Kidney (tissue), 14 donors: ENCODE data around the gene SNAP47. TPM values are rescaled to one million over a fixed set of nuclear protein-coding genes. Genes with fewer than 3 reads are reported as not detected.

Experiments used
- DNase-seq, 5 donors: peaks; one replicate each; pipeline ENCODE4 v3.0.0-alpha.2; 2013 to 2020
- FAIRE-seq: peaks from 2 replicates; lab custom pipeline; 2012; peaks lifted over from hg19 to GRCh38; lab: Jason Lieb, UNC
- H3K27ac ChIP-seq, 2 donors: one replicate each; pipeline ENCODE4 v1.7.0; 2013; ENCODE audit warnings: low read depth in 2 of 2, low read length in 2 of 2, inconsistent platforms in 1 of 2
- H3K27me3 ChIP-seq: one replicate; pipeline ENCODE4 v1.7.1; 2013; ENCODE audit warnings: low read length, inconsistent platforms; ENCODE audit not compliant: control insufficient read depth, insufficient read depth
- H3K36me3 ChIP-seq, 3 donors: one replicate each; pipeline versions ENCODE4 v1.7.0 to v1.7.1; 2013; ENCODE audit warnings: low read length in 3 of 3, control low read depth in 1 of 3, inconsistent platforms in 1 of 3; ENCODE audit not compliant: insufficient read depth in 3 of 3, control insufficient read depth in 2 of 3
- H3K4me1 ChIP-seq, 3 donors: one replicate each; pipeline versions ENCODE4 v1.7.0 to v1.7.1; 2013; ENCODE audit warnings: low read length in 3 of 3, inconsistent platforms in 1 of 3, low read depth in 1 of 3; ENCODE audit not compliant: control insufficient read depth in 2 of 3, insufficient read depth in 2 of 3
- H3K4me3 ChIP-seq, 3 donors: one replicate each; pipeline versions ENCODE4 v1.7.0 to v1.8.1; 2013; ENCODE audit warnings: low read length in 3 of 3, control low read depth in 1 of 3, inconsistent platforms in 1 of 3
- H3K9ac ChIP-seq, 3 donors: one replicate each; pipeline versions ENCODE4 v1.7.0 to v1.7.1; 2013; ENCODE audit warnings: low read length in 3 of 3, control low read depth in 1 of 3, inconsistent platforms in 1 of 3
- H3K9me3 ChIP-seq, 3 donors: one replicate each; pipeline versions ENCODE4 v1.7.0 to v1.7.1; 2013; ENCODE audit warnings: low read length in 3 of 3, control low read depth in 1 of 3, inconsistent platforms in 1 of 3; ENCODE audit not compliant: control insufficient read depth in 2 of 3, insufficient read depth in 1 of 3
- intact Hi-C: fragments of 100-400 bp; cut with DNase I; formaldehyde crosslinking; loops from one replicate; pipeline ENCODE4 v1.11.1; 2022
- polyA plus RNA-seq: library from polyadenylated mRNA; stranded (reverse); fragments of 350-450 nt; fragmentation: Illumina TruSeq; extraction: RNeasy Lipid Tissue Mini Kit (QIAGEN cat#74804); gene quantifications from one replicate; pipeline ENCODE4 v1.2.3, GENCODE V29; 2014; ENCODE audit warnings: low read depth, low replicate concordance; ENCODE audit not compliant: insufficient read depth
- total RNA-seq: library from RNA; stranded (reverse); fragmentation: NEBNext Ultra II Directional; extraction: Animal tissue kit (Norgen Biotek cat#: 25700); gene quantifications from one replicate; pipeline ENCODE4 v1.2.1, GENCODE V29; 2021
- TF ChIP-seq, protein P1 (sequence below): IDR thresholded peaks from 3 replicates; pipeline ENCODE4 v1.5.1; 2012; ENCODE audit warnings: mild to moderate bottlenecking, moderate library complexity, borderline replicate concordance; ENCODE audit not compliant: insufficient read depth; ENCODE audit errors: extremely low read depth
- donor health status: control.
- donor health status: control.
- donor health status: control.
- donor health status: control.
- donor health status: control.
- donor health status: DM: yes; HTN: yes; CAD: no.
- donor health status: Normal renal cell carcinoma (clear cell type).

SNAP47 gene
- total and polyA plus RNA-seq, 2 donors from 2014 or later: 31.6 to 32.4 TPM

DNA sequence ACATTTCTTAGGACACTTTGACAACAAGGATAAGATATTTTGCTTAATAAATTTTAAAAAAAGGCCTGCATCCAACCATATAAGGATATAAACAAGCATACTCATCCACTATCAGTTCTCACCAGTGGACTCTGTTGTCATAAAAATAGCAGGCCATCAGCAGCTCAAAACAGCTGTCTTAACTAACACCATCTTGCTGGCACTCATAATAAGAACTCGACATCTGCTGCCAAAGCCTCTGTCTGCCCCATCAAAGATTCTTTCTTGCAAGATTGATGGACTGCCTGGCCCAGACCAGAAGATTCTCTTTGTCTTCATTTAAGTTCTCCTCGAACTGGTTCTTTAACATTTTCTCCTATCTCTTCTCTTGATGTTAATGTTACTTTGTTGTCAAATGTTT is 10.2 kb upstream of the SNAP47 start:
- DNase-seq: no peak

DNA sequence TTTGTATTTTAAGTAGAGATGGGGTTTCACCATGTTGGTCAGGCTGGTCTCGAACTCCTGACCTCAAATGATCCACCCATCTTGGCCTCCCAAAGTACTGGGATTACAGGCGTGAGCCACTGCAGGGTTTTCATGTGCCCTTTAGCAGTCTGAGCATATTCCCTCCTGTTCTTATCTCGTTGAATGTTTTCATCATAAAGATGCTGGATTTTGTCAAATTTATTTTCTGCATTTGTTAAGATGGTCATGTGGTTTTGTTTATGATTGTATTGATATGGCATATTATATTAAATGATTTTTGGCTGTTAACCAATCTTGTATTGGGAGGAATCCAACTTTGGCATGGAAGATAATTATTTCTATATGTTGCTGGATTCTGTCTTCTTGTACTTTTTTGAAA is 8.9 kb upstream of the SNAP47 start:
- intact Hi-C loops: no loop called here
- no peak for FAIRE-seq
- TF ChIP-seq, protein P1, sequence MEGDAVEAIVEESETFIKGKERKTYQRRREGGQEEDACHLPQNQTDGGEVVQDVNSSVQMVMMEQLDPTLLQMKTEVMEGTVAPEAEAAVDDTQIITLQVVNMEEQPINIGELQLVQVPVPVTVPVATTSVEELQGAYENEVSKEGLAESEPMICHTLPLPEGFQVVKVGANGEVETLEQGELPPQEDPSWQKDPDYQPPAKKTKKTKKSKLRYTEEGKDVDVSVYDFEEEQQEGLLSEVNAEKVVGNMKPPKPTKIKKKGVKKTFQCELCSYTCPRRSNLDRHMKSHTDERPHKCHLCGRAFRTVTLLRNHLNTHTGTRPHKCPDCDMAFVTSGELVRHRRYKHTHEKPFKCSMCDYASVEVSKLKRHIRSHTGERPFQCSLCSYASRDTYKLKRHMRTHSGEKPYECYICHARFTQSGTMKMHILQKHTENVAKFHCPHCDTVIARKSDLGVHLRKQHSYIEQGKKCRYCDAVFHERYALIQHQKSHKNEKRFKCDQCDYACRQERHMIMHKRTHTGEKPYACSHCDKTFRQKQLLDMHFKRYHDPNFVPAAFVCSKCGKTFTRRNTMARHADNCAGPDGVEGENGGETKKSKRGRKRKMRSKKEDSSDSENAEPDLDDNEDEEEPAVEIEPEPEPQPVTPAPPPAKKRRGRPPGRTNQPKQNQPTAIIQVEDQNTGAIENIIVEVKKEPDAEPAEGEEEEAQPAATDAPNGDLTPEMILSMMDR: no peak

More for the DNA sequence above, 10.2 kb upstream of the SNAP47 start:
- FAIRE-seq: no peak
- H3K27me3 ChIP-seq: no peaks in the 10 kb centered on the region
- H3K9me3 ChIP-seq: peaks cover 0 to 10% (median 2%) of the 10 kb centered on the region in 3 donors
- H3K4me3 ChIP-seq: no peak overlapping the region
- H3K27ac ChIP-seq: no peak overlapping the region
- peaks cover 0 to 15% (median 0%) of the 10 kb centered on the region in 3 donors for H3K4me1 ChIP-seq
- intact Hi-C loops: no loop called here
- TF ChIP-seq, protein P1: no peak
- H3K36me3 ChIP-seq: no peaks in the 10 kb centered on the region
- H3K9ac ChIP-seq: no peak overlapping the region

DNA sequence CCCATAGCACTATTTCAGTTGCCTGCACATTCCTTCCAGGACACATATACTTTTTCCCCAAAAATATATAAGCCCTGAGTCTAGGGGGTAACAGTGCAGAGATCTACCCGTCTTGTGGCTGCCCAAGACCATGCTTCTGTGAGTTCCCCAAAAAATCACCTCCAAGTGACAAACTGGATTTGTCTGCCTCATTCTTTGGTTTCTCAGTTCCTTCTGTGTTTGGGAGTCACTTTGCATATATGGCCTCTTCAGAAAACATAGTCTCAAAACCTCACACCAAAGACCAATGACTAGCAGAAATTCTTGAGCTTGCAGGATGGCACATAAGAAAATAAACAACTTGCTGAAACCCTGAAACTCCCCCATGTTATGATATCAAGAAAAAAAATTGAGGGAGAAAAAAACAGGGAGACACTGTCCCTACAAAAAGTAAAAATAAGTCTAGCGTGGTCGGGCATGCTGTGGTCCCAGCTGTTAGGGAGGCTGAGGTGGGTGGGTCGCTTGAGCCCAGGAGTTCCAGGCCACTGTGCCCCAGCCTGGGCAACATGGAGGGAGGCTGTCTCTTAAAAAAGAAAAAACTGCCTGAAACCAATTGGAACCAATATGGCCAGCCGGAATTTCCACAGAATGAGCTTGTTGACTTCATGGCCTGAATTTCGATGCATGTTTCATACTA is 8.2 kb upstream of the SNAP47 start:
- H3K4me3 ChIP-seq: no peak overlapping the region
- H3K36me3 ChIP-seq: no peaks in the 10 kb centered on the region
- no peaks in the 10 kb centered on the region for H3K9me3 ChIP-seq
- peaks cover 0 to 22% (median 0%) of the 10 kb centered on the region in 3 donors for H3K4me1 ChIP-seq
- DNase-seq (no peak), FAIRE-seq (no peak)
- no peak overlapping the region for H3K9ac ChIP-seq
- TF ChIP-seq, protein P1: no peak
- no peak overlapping the region for H3K27ac ChIP-seq
- intact Hi-C loops: no loop called here
- no peaks in the 10 kb centered on the region for H3K27me3 ChIP-seq

More for the DNA sequence above, 8.9 kb upstream of the SNAP47 start:
- no peak for DNase-seq
- Histone ChIP-seq H3K9me3 (peaks cover 0 to 1% (median 0%) of the 10 kb centered on the region in 3 donors), H3K4me3 (no peak overlapping the region), H3K27ac (no peak overlapping the region), H3K36me3 (no peaks in the 10 kb centered on the region), H3K27me3 (no peaks in the 10 kb centered on the region), H3K9ac (no peak overlapping the region), H3K4me1 (peaks cover 0 to 22% (median 0%) of the 10 kb centered on the region in 3 donors)
